SK-N-SH (cell line): ENCODE data around the gene EPX. TPM values are rescaled to one million over a fixed set of nuclear protein-coding genes. Genes with fewer than 3 reads are reported as not detected.

Experiments
- CTCF ChIA-PET: fragments of 300-600, 350-600 bp; formaldehyde crosslinking; extraction: SDS; loops from one replicate; lab custom pipeline; 2021; lab: Yijun Ruan, JAX
- POLR2A ChIA-PET: fragments of 350-600 bp; sonication (Branson Sonifier 250); formaldehyde crosslinking; extraction: SDS; loops from one replicate; lab custom pipeline; 2020; ENCODE audit warnings: antibody characterized with exemption, inconsistent platforms; lab: Yijun Ruan, JAX
- DNase-seq: peaks from one replicate; pipeline ENCODE4 v3.0.0; 2012
- H2AFZ ChIP-seq: fragments of 200-600 bp; sonication (generic); 2 replicates; pipeline ENCODE4 v1.8.1; 2016; ENCODE audit warnings: antibody characterized with exemption, mild to moderate bottlenecking, low read depth
- H3F3A ChIP-seq: fragments of 200-600 bp; sonication (generic); replicated peaks from 2 replicates; pipeline ENCODE3; 2016; ENCODE audit warnings: antibody characterized with exemption, mild to moderate bottlenecking; ENCODE audit not compliant: insufficient read depth
- H3K27ac ChIP-seq, 2 experiments: fragments of 200-500 bp in 1 of 2; fragments of 200-600 bp in 1 of 2; sonication (Bioruptor generic) in 1 of 2; sonication (generic), shearing (Covaris generic) in 1 of 2; 2 replicates each; pipeline versions ENCODE4 v1.5.1 to v1.6.1; 2014 to 2016; ENCODE audit warnings: low read depth in 2 of 2, inconsistent platforms in 1 of 2, low read length in 1 of 2, mild to moderate bottlenecking in 1 of 2, mixed read lengths in 1 of 2
- H3K27me3 ChIP-seq: fragments of 200-600 bp; sonication (generic), shearing (Covaris generic); 2 replicates; pipeline ENCODE4 v1.6.1; 2016; ENCODE audit warnings: mixed run types; ENCODE audit not compliant: insufficient read depth
- H3K36me3 ChIP-seq, 2 experiments: fragments of 200-500 bp in 1 of 2; fragments of 200-600 bp in 1 of 2; sonication (Bioruptor generic) in 1 of 2; sonication (generic) in 1 of 2; replicated peaks in 1 of 2; 2 replicates each; pipeline versions ENCODE3 to v1.5.1; 2014 to 2016; ENCODE audit warnings: low read length in 1 of 2, mild to moderate bottlenecking in 1 of 2; ENCODE audit not compliant: insufficient read depth in 2 of 2, control insufficient read depth in 1 of 2
- H3K4me1 ChIP-seq, 2 experiments: fragments of 200-500 bp in 1 of 2; fragments of 200-600 bp in 1 of 2; sonication (Bioruptor generic) in 1 of 2; sonication (generic), shearing (Covaris generic) in 1 of 2; 2 replicates each; pipeline versions ENCODE4 v1.5.1 to v1.6.1; 2014 to 2016; ENCODE audit warnings: low read depth in 1 of 2, low read length in 1 of 2, mixed run types in 1 of 2; ENCODE audit not compliant: insufficient read depth in 2 of 2, control insufficient read depth in 1 of 2
- H3K4me2 ChIP-seq: fragments of 200-600 bp; sonication (generic), shearing (Covaris generic); 2 replicates; pipeline ENCODE4 v1.6.1; 2017; ENCODE audit warnings: mixed run types
- H3K4me3 ChIP-seq, 2 experiments: fragments of 200-500 bp in 1 of 2; fragments of 200-600 bp in 1 of 2; sonication (Bioruptor generic) in 1 of 2; sonication (generic), shearing (Covaris generic) in 1 of 2; 2 replicates each; pipeline versions ENCODE4 v1.5.1 to v1.8.1; 2014 to 2016; ENCODE audit warnings: low read depth in 2 of 2, inconsistent platforms in 1 of 2, low read length in 1 of 2, mild to moderate bottlenecking in 1 of 2, mixed read lengths in 1 of 2, moderate library complexity in 1 of 2
- H3K79me2 ChIP-seq: fragments of 200-600 bp; sonication (generic); 2 replicates; pipeline ENCODE4 v1.8.1; 2017; ENCODE audit warnings: mild to moderate bottlenecking; ENCODE audit not compliant: insufficient read depth
- H3K9ac ChIP-seq: fragments of 200-600 bp; sonication (generic); 2 replicates; pipeline ENCODE4 v1.6.1; 2017; ENCODE audit warnings: mixed run types
- H3K9me2 ChIP-seq: fragments of 200-600 bp; sonication (generic); 2 replicates; pipeline ENCODE4 v1.6.1; 2017; ENCODE audit warnings: mixed run types
- H3K9me3 ChIP-seq: fragments of 200-600 bp; sonication (generic); 2 replicates; pipeline ENCODE4 v1.6.1; 2017; ENCODE audit warnings: mixed run types, mild to moderate bottlenecking, moderate library complexity
- H4K20me1 ChIP-seq: fragments of 200-600 bp; sonication (generic); 2 replicates; pipeline ENCODE4 v1.6.1; 2017; ENCODE audit warnings: mild to moderate bottlenecking, mixed run types; ENCODE audit not compliant: insufficient read depth
- CHD2 ChIP-seq: fragments of 150-350 bp; IDR thresholded peaks from 2 replicates; pipeline ENCODE4 v1.6.1; 2018; ENCODE audit warnings: low read length; ENCODE audit not compliant: partially characterized antibody
- EP300 ChIP-seq, 2 experiments: IDR thresholded peaks; 2 replicates each; pipeline versions ENCODE4 v1.4.0 to v1.6.1; 2012; ENCODE audit warnings: borderline replicate concordance in 1 of 2, low read depth in 1 of 2, low read length in 1 of 2
- EZH2phosphoT487 ChIP-seq: fragments of 200-600 bp; sonication (generic); IDR thresholded peaks from 2 replicates; pipeline ENCODE4 v1.6.1; 2017; ENCODE audit warnings: low read depth, mixed run types, mild to moderate bottlenecking, antibody characterized with exemption, moderate library complexity, borderline replicate concordance
- FOXJ3 ChIP-seq: sonication (generic); formaldehyde crosslinking; IDR thresholded peaks from 2 replicates; pipeline ENCODE4 v1.5.1; 2020; ENCODE audit warnings: mild to moderate bottlenecking, missing genetic modification reagents
- FOXM1 ChIP-seq: IDR thresholded peaks from 2 replicates; pipeline ENCODE4 v1.4.0; 2012; ENCODE audit warnings: low read depth, mild to moderate bottlenecking
- GABPA ChIP-seq: IDR thresholded peaks from 2 replicates; pipeline ENCODE4 v1.4.0; 2012; ENCODE audit warnings: low read depth, mild to moderate bottlenecking
- GATA2 ChIP-seq: sonication (generic); formaldehyde crosslinking; IDR thresholded peaks from 2 replicates; pipeline ENCODE4 v1.5.0; 2020; ENCODE audit warnings: mild to moderate bottlenecking, missing genetic modification reagents
- MEF2A ChIP-seq: IDR thresholded peaks from 2 replicates; pipeline ENCODE4 v1.4.0; 2012; ENCODE audit warnings: low read depth, borderline replicate concordance
- POLR2AphosphoS5 ChIP-seq: IDR thresholded peaks from 2 replicates; pipeline ENCODE4 v1.6.1; 2012; ENCODE audit warnings: low read depth, low read length
- RAD21 ChIP-seq: IDR thresholded peaks from 2 replicates; pipeline ENCODE4 v1.6.1; 2012; ENCODE audit warnings: mild to moderate bottlenecking, low read length
- RFX5 ChIP-seq: IDR thresholded peaks from 2 replicates; pipeline ENCODE4 v1.6.1; 2012; ENCODE audit warnings: mild to moderate bottlenecking, improper control_type of control experiment, low read length
- SMC3 ChIP-seq: IDR thresholded peaks from 2 replicates; pipeline ENCODE4 v1.6.1; 2012; ENCODE audit warnings: low read depth, low read length, improper control_type of control experiment
- TCF12 ChIP-seq: IDR thresholded peaks from 2 replicates; pipeline ENCODE4 v1.4.0; 2012
- TEAD4 ChIP-seq: IDR thresholded peaks from 2 replicates; pipeline ENCODE4 v1.4.0; 2012; ENCODE audit warnings: mild to moderate bottlenecking, borderline replicate concordance; ENCODE audit not compliant: insufficient read depth
- WGBS: methylation state at CpG from one replicate; pipeline ENCODE4 v1.1.6; 2017; ENCODE audit warnings: low lambda C conversion rate; 5-methylcytosine and 5-hydroxymethylcytosine counted together
- polyA plus RNA-seq, 3 experiments: library from polyadenylated mRNA; depleted of rRNA; stranded (reverse); fragments of >200 nt; gene quantifications; 2 replicates each; pipeline ENCODE4 v1.2.3, GENCODE V29; 2012
- TF ChIP-seq, protein P1 (sequence below): IDR thresholded peaks from 2 replicates; pipeline ENCODE4 v1.4.0; 2012; ENCODE audit warnings: low read depth, borderline replicate concordance
- TF ChIP-seq, protein P2 (sequence below): fragments of 150-350 bp; IDR thresholded peaks from 2 replicates; pipeline ENCODE4 v1.6.1; 2017; ENCODE audit warnings: antibody characterized with exemption, low read length, low read depth, borderline replicate concordance
- TF ChIP-seq, protein P3 (sequence below): fragments of 150-350 bp; IDR thresholded peaks from 2 replicates; pipeline ENCODE4 v1.6.1; 2016; ENCODE audit warnings: mild to moderate bottlenecking, low read depth, low read length
- TF ChIP-seq, protein P4 (sequence below): IDR thresholded peaks from 2 replicates; pipeline ENCODE4 v1.4.0; 2012; ENCODE audit warnings: low read depth

EPX gene
- polyA plus RNA-seq, 1 of the 3 experiments (the other 2 are of a cell fraction), result 0.02 TPM

DNA sequence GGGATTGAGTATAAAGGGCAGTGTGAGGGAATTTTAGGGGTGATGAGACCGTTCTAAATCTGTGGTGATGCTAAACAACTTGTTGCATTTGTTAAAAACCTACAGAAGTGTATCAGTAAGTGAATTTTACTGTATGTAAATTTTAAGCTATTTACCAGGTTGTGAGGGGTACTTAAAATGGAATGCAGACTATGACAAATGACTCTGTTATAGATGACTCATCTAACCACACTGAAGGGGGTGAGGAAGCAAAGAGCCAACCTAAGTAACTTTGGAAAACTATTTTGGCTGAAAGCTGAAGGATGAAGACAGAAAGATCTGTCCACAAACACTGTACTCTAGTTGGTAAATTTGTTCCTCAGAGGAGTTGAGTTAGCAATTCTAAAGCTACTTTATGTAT, 31.8 kb downstream of the EPX start (continued):
- TF ChIP-seq, protein P1, sequence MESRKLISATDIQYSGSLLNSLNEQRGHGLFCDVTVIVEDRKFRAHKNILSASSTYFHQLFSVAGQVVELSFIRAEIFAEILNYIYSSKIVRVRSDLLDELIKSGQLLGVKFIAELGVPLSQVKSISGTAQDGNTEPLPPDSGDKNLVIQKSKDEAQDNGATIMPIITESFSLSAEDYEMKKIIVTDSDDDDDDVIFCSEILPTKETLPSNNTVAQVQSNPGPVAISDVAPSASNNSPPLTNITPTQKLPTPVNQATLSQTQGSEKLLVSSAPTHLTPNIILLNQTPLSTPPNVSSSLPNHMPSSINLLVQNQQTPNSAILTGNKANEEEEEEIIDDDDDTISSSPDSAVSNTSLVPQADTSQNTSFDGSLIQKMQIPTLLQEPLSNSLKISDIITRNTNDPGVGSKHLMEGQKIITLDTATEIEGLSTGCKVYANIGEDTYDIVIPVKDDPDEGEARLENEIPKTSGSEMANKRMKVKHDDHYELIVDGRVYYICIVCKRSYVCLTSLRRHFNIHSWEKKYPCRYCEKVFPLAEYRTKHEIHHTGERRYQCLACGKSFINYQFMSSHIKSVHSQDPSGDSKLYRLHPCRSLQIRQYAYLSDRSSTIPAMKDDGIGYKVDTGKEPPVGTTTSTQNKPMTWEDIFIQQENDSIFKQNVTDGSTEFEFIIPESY, result no peak
- TF ChIP-seq, protein P2, sequence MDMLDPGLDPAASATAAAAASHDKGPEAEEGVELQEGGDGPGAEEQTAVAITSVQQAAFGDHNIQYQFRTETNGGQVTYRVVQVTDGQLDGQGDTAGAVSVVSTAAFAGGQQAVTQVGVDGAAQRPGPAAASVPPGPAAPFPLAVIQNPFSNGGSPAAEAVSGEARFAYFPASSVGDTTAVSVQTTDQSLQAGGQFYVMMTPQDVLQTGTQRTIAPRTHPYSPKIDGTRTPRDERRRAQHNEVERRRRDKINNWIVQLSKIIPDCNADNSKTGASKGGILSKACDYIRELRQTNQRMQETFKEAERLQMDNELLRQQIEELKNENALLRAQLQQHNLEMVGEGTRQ, result no peak
- no peak for TF ChIP-seq EZH2phosphoT487
- TF ChIP-seq FOXM1, result no peak
- TF ChIP-seq FOXJ3, result no peak

DNA sequence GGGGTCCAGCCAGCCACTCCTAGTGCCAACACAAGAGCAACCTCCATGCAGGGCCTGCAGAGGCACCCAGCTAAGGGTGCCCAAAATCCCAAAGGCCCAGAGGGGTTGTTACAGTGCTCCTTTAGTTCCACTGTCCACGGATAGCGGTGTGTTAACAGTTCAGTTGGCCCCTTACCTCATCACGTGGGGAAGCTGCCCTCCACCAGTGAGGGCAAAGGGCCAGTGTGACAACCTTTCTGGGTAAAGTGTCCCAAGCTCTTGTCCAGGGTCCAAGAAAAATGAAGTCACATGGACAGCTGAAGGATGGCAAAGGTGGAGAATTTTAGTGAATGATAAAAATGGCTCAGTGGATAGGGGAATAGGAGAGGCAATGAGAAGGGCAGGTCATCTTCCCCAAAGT, 35.2 kb downstream of the EPX start:
- Histone ChIP-seq H3K9me2 (no peaks in the 10 kb centered on the region), H3K79me2 (no peaks in the 10 kb centered on the region), H4K20me1 (no peaks in the 10 kb centered on the region), H2AFZ (no peak overlapping the region), H3K4me2 (no peak overlapping the region), H3K4me3 (no peak overlapping the region), H3K36me3 (no peaks in the 10 kb centered on the region), H3K9me3 (no peaks in the 10 kb centered on the region), H3F3A (peaks cover 14% of the 10 kb centered on the region), H3K27me3 (no peaks in the 10 kb centered on the region; the same call in 1 of the 2 replicates), H3K4me1 (0 out of 4 replicates have a peak, but pooled peaks cover 0 to 3% of the 10 kb centered on the region in 2 experiments), H3K9ac (no peak overlapping the region), H3K27ac (no peak overlapping the region)
- no peak for DNase-seq
- ChIA-PET CTCF (interaction anchor here (1.8 to 4.0 kb wide), 4 partner anchors 9 to 190 kb away, joined by 6 to 29 read pairs (median 8); partner anchors contain the start of genes MKS1 and RNF43), POLR2A (no interaction called here)
- WGBS, result 57% methylated on average over 3 of the region's 3 CpGs
- TF ChIP-seq MEF2A (no peak), POLR2AphosphoS5 (no peak)

DNA sequence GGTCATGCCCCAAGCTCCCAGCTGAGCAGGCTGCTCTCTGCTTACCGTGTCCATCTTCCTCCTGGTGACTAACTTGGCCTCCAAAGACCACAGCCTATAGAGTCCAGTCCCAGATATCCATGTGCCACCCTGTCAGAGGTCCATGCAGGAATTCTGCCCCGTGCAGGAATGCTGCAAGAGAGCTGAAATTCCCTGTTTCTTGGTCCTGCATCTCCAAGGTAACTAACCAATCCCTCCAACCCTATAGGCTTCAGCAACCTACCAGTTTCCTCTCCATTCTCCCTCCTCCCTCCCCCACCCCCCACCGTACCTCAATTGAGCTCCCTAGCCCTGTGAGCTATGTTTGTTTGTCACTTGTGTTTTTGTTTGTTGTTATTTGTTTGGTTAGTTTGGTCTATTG, 36.2 kb downstream of the EPX start:
- no peak overlapping the region for H3K9ac ChIP-seq
- CTCF ChIA-PET, result interaction anchor here (1.4 to 4.0 kb wide), 6 partner anchors 10 to 189 kb away, joined by 3 to 29 read pairs (median 6); partner anchors contain the start of genes MKS1 and RNF43
- no peak overlapping the region for H2AFZ ChIP-seq
- H3K27ac ChIP-seq, result no peak overlapping the region
- no peak for DNase-seq
- H3K9me3 ChIP-seq, result no peaks in the 10 kb centered on the region
- WGBS, result 5% methylated on average over 3 of the region's 3 CpGs
- no peaks in the 10 kb centered on the region for H3K79me2 ChIP-seq
- H3K9me2 ChIP-seq, result no peaks in the 10 kb centered on the region
- TF ChIP-seq TCF12 (no peak), GATA2 (CRISPR knock-in tag) (no peak), MEF2A (no peak), FOXJ3 (no peak), RFX5 (no peak), GABPA (no peak), TEAD4 (no peak), POLR2AphosphoS5 (no peak), EP300 (IDR thresholded peaks at IDR 0.05; ENCODE audit: borderline replicate concordance in 1 of 2, low read depth in 1 of 2, low read length in 1 of 2) (no peak), RAD21 (no peak), SMC3 (no peak), CHD2 (no peak)
- TF ChIP-seq, protein P3, sequence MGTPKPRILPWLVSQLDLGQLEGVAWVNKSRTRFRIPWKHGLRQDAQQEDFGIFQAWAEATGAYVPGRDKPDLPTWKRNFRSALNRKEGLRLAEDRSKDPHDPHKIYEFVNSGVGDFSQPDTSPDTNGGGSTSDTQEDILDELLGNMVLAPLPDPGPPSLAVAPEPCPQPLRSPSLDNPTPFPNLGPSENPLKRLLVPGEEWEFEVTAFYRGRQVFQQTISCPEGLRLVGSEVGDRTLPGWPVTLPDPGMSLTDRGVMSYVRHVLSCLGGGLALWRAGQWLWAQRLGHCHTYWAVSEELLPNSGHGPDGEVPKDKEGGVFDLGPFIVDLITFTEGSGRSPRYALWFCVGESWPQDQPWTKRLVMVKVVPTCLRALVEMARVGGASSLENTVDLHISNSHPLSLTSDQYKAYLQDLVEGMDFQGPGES, result no peak
- TF ChIP-seq, protein P4, sequence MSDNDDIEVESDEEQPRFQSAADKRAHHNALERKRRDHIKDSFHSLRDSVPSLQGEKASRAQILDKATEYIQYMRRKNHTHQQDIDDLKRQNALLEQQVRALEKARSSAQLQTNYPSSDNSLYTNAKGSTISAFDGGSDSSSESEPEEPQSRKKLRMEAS, result no peak
- TF ChIP-seq, protein P1, result no peak
- H3K4me2 ChIP-seq, result no peak overlapping the region
- H3K4me3 ChIP-seq, result no peak overlapping the region
- H4K20me1 ChIP-seq, result no peaks in the 10 kb centered on the region
- H3K4me1 ChIP-seq, result 0 out of 4 replicates have a peak, but pooled peaks cover 0 to 3% of the 10 kb centered on the region in 2 experiments
- H3F3A ChIP-seq, result peaks cover 10% of the 10 kb centered on the region
- no peaks in the 10 kb centered on the region for H3K36me3 ChIP-seq
- POLR2A ChIA-PET, result no interaction called here
- H3K27me3 ChIP-seq, result no peaks in the 10 kb centered on the region; the same call in 1 of the 2 replicates
